AG09309 (cell line): Measurements from ENCODE around the gene SLC4A1.
"Not testable (repeated sequence)": the region's sequence is repeated elsewhere in the genome, so short reads cannot be mapped to it uniquely, and the experiment has no call there.

Experiments
- DNase-seq: peaks from one replicate; pipeline ENCODE4 v3.0.0-alpha.2; 2010; ENCODE audit warnings: low read depth
- H3K4me3 ChIP-seq: 2 replicates; pipeline ENCODE4 v1.5.1; 2011; ENCODE audit warnings: mild to moderate bottlenecking, low read depth, low read length, moderate library complexity; ENCODE audit not compliant: control insufficient read depth
- CTCF ChIP-seq: IDR thresholded peaks from 2 replicates; pipeline ENCODE4 v1.5.1; 2011; ENCODE audit warnings: mild to moderate bottlenecking, low read depth, low read length, inconsistent platforms; ENCODE audit not compliant: insufficient read depth, control insufficient read depth; ENCODE audit errors: missing control alignments

SLC4A1 gene

GRCh38 chr17:44251062-44251461 is 16.9 kb downstream of the SLC4A1 start:
- no peak for DNase-seq
- no peak overlapping the region for H3K4me3 ChIP-seq
- no peak for TF ChIP-seq CTCF

- no peak for TF ChIP-seq CTCF
Measured at GRCh38 chr17:44249501-44250246, 18.3 kb downstream of the SLC4A1 start.

GRCh38 chr17:44247876-44248736 is 19.8 kb downstream of the SLC4A1 start:
- TF ChIP-seq CTCF: no peak
- no peak for DNase-seq
- no peak overlapping the region for H3K4me3 ChIP-seq

More at GRCh38 chr17:44249501-44250246, 18.3 kb downstream of the SLC4A1 start:
- no peak overlapping the region for H3K4me3 ChIP-seq
- DNase-seq: no peak

GRCh38 chr17:44247440-44247841 is 20.5 kb downstream of the SLC4A1 start:
- H3K4me3 ChIP-seq: no peak overlapping the region
- no peak for DNase-seq
- no peak for TF ChIP-seq CTCF

GRCh38 chr17:44241106-44241624 is 26.8 kb downstream of the SLC4A1 start:
- no peak for DNase-seq
- no peak for TF ChIP-seq CTCF
- H3K4me3 ChIP-seq: no peak overlapping the region

GRCh38 chr17:44237886-44238285 is 30.0 kb downstream of the SLC4A1 start:
- not testable (repeated sequence) for DNase-seq, H3K4me3 ChIP-seq
